GM12874 (cell line): ENCODE measurements around the gene CASR.
A peak's percentile ranks its signal among the peaks of the same experiment; 100 is the strongest.

Source experiments
- TF ChIP-seq, protein P1 (sequence below): IDR thresholded peaks from 2 replicates; pipeline ENCODE4 v1.5.1; 2011; ENCODE audit warnings: low read depth, mild to moderate bottlenecking, control low read depth, low read length, moderate library complexity; ENCODE audit not compliant: insufficient read depth

Gene CASR

DNA sequence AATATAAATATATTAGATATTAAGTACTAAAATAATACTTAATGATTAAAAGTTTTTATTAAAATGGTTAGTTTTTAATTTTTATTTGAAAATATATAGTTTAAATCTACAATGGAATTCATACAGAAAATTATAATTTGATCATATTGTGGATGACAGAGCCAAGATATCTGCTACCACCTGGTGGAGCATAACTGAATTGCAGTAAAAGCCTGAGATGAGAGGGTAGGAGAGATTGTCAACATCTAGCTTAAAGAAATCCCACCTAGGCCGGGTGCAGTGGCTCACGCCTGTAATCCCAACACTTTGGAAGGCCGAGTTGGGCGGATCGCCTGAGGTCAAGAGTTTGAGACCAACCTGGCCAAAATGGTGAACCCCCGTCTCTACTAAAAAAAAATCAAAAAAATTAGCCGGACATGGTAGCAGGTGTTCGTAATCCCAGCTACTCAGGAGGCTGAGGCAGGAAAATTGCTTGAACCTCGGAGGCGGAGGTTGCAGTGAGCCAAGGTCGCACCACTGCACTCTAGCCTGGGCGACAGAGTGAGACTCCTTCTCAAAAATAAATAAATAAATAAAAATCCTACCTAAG, 116.5 kb downstream of the CASR start:
- TF ChIP-seq, protein P1, sequence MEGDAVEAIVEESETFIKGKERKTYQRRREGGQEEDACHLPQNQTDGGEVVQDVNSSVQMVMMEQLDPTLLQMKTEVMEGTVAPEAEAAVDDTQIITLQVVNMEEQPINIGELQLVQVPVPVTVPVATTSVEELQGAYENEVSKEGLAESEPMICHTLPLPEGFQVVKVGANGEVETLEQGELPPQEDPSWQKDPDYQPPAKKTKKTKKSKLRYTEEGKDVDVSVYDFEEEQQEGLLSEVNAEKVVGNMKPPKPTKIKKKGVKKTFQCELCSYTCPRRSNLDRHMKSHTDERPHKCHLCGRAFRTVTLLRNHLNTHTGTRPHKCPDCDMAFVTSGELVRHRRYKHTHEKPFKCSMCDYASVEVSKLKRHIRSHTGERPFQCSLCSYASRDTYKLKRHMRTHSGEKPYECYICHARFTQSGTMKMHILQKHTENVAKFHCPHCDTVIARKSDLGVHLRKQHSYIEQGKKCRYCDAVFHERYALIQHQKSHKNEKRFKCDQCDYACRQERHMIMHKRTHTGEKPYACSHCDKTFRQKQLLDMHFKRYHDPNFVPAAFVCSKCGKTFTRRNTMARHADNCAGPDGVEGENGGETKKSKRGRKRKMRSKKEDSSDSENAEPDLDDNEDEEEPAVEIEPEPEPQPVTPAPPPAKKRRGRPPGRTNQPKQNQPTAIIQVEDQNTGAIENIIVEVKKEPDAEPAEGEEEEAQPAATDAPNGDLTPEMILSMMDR = peak; percentile 53; the same call in 1 of the 2 replicates

DNA sequence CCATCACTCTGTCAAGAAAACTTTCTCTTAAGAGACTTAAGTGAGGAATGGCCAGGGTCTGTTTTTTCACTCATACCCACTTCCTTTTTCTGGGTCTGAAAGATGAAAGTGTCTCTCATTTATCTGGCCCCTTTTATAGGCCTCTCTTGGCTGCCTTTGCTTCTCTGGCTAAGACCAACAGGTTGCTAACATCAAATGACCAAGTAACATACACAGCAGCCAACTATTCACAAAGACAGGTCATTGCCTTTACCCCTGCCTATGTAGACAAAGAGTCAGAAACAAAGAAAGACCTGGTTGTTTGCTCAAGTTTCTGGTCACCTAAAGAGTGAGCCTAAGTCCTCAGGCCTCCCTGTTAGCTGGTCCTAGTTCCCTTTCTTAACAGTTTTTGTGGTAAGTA, 117.6 kb downstream of the CASR start:
- TF ChIP-seq, protein P1 = no peak

DNA sequence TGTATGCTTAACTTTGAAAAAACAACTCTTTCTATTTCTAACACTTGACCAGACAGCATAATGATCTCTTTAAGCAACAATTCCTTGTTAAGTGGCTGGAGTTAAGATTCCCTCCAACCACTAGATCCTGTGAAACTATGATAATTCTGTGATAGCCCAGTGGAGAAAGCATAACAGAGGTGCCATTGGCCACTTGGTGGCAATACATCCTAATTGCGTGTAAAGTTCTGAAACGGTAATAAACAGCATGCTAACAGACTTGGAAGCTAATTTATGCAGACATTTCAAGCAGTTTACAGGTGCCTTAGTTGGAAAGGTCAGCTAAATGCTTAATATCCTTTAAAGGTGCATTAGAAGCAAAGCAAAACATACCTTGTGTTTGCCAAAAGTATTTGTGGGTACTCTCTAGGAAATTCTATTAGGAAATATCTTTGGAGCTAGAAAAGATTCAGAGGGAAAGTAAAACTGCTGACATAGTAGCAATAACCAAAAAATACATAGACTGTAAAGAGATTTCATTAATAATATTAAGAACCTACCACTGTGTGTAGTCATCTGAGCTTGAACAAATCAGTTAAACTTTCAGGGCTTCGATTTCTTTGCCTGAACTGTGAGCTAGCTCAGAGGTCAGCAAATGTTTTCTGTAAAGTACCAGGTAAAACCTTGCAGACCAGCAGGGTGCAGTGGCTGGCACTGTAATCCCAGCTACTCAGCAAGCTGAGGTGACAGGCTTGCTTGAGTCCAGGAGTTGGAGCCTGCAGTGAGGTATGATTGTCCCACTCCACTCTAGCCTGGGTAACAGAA, 122.6 kb downstream of the CASR start:
- TF ChIP-seq, protein P1 = peak; percentile 21

DNA sequence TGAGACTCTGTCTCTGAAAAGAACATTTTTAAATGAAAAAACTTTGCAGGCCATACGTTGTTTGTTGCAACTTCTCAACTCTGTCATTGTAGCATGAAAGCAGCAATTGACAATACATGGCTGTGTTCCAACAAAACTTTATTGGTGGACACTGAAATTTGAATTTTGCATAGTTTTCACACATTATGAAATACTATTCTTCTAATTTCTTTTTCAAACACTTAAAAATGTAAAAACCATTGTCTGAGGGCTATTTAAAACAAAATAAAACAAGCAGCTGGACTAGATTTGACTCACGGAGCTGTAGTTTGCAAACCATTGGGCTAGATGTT, 123.1 kb downstream of the CASR start:
- TF ChIP-seq, protein P1 = no peak

DNA sequence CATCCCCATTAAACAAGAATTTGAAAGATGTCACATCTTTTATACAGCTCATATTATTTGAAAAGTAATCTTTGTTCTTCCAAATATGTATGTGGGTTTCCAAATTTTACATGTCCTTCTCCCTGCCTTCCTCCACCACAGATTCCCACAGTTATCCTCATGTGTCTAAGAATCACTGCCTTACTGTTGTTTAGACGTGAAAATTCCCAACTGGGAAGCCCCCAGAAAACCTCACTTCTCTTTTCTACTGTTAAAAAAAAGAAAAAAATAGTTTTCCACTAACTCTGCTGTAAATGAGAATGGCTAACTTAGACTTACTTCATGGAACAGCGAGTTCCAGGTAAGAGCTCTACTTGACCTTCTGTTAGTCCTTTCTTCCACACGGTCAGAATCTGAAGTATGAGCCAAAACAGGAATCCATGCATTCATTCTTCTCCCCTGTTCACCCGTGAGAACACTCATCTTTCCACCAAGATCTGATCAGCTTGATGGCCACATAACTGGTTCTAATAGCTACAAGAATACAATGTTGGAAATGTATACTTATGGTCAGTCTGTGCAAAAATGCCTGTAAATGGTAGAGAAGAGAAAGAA, 123.7 kb downstream of the CASR start:
- TF ChIP-seq, protein P1 = no peak

DNA sequence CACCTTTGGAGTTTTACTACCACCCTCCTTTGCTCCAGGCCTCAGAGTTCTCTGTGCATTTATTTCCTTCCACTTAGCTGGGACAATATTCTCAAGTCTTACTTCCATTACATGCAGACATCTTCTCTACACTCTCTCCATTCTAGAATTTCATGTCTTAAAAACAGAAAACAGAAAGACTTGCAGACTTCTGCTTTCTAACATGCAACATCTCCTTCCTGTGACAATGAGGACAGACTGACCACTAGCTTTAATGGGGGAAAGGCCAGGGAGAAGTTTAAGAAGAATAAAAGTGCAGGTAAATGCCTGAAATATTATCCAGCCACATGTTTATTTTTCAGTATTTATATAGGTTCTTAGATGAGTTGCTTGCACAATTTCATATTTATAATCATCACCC, 124.5 kb downstream of the CASR start:
- TF ChIP-seq, protein P1 = no peak

DNA sequence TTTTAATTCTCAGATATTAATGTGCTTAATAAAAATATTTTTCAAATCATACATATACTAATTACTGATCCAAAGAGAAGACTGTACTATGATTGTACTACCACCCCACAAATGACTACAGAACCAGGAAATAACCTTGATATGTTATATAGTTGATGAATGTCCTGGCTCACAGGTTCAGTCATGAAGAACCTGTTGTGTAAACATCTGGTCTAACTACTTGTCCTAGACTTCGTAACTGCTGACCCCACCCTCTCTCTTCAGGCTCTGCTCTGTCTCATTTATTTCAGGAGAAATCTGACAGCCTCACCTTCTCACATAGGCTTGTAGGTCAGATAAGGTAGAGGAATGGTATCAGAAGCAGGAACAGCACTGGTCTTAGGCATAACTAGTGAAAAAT, 126.9 kb downstream of the CASR start:
- TF ChIP-seq, protein P1 = no peak
